Stimulated activated CD8-positive, alpha-beta memory T cell treated with anti-CD3 and anti-CD28 coated beads, Interleukin-12 subunit alpha, Interleukin-12 subunit beta, amount 100 ng/mL, for 1 hour (primary cell): ENCODE results near the gene ITCH.

Source experiments
- DNase-seq: peaks from one replicate; pipeline ENCODE4 v3.0.0-alpha.2; 2020; ENCODE audit warnings: low read depth

ITCH gene

DNA sequence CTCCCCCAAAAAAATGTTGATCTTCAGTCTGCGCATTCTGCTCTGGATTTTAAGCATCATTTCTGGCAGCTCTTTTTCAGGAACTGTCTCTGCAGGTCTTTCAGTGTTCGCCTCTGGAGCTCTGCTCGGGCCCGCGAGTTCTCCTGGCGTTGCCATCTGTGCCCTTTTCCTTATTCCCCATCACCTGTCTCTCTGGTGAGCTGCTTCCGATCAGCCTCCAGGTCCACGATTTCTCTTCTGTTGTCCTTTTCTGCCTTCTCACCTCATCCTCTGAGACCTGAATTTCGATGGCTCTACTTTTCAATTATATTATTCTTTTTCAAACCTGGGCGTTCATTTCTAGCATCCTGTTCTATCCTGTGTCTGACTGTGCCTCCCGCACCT is 194.9 kb downstream of the ITCH start:
- no peak for DNase-seq

DNA sequence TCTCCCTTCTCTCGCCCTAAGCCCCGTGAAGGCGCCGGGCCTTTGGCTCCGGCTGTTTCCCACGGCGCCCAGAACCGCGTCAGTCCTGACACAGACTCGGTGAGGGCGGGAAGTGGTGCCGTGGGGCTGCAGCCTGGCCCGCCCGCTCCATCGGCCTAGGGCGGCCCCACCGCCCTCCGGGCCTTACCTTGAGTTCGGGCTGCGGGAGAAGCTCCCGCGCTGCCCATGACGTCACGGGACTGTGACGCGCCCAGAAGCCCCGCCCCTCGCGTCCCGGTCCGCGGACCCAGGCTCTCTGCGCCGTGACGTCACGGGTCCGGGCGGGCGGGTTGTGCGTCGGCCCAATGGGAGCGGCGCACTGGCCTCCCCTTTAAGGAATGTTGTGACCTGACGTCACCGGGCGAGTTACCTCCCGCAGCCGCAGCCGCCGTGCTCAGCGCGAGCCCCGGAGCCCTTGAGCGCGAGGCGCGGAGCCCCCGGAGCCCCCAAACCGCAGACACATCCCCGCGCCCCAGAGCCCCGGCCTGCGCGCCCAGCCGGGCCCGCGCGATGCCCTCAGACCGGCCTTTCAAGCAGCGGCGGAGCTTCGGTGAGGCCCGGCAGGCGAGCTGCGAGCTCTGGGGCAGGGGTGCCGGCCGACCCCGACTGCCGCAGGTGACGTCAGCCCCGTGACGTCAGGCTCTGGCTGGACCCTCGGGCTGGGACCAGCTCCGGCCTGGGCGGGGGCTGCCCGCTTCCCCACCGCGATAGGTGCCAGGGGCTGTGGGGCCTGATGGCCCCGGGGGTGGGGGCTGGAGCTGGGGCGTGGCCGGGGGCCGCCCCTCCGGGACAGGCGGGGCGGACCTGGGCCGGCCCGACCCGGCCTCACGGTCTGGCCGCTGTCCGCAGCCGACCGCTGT is 195.5 kb downstream of the ITCH start, which contains the start of gene MAP1LC3A:
TSS of gene MAP1LC3A (plus strand) at position 399 of the 899 bp plus-strand sequence. CDS start at position 550, 151 bp downstream.
- peak; percentile 91 for DNase-seq

DNA sequence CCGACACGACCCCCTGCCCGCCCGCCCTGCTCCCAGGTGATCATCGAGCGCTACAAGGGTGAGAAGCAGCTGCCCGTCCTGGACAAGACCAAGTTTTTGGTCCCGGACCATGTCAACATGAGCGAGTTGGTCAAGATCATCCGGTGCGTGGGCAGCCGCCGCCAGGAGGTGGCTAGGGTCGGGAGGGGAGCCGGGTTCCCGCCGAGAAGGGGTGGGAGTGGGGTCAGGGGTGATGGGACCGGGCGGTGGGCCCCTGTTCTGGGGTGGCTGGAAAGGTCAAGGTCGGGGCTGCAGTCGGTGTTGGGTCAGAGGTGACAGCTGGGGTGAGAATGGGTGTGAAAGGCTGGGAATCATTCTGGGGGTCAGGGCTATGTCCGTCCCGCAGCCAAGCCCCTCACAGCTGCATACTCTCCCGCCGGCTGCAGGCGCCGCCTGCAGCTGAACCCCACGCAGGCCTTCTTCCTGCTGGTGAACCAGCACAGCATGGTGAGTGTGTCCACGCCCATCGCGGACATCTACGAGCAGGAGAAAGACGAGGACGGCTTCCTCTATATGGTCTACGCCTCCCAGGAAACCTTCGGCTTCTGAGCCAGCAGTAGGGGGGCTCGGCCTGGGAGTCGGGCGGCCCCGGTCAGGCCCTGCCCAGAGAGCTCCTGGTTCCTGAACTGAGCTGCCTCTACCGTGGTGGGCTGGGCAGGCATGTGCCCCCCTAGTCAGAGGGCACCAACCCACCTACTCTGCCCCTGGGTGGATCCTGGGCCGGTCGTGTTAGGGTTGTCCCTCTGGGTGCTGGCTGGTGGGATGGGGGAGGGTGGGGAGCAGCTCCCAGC is 196.5 kb downstream of the ITCH start:
- no peak for DNase-seq

DNA sequence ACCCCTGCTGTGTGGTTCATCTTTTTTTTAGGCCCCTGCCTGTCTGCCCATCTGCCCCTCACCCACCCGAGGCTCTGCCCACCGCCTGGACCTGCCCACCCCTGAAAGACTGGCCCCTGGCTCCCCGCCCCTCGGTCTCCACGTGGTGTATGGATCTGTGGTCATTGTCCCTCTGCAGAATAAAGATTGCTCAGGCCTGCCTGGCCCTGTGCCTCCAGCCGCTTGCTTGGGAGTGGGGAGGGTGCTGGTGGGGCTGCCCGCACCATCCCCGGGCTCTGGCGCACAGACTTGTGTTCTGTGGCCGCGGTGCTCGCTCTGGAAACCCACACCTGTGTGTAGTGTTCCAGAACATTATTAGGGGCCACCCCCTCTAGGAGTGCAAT is 197.1 kb downstream of the ITCH start:
- DNase-seq = no peak

DNA sequence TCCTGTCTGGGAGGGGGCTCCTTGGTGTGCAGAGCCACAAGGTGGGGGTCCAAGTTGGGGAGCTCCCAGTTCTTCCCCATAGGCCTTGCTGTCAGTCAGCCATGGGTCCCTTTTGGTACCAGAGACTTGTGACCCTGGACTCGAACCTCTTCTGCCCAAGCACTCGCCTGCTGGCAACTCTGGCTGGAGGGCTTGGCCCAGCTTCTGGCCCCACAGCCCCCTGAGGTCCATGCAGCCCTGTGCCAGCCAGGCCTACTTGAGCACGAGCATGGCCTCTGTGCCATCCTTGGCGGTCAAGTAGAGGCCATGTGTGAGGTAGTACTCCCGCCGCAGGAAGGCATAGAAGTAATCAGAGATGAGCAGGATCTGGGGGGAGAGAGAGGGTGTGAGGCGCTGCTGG is 197.5 kb downstream of the ITCH start:
- DNase-seq = no peak
